H1 (cell line): ENCODE measurements around the gene TRAF5. TPM values are rescaled to one million over a fixed set of nuclear protein-coding genes. Genes with fewer than 3 reads are reported as not detected.

Experiments
- CTCF ChIP-seq, 3 experiments: IDR thresholded peaks; 1 replicate in 2 of 3; 2 replicates in 1 of 3; pipeline versions ENCODE4 v1.5.1 to v1.6.1; 2011; ENCODE audit warnings: low read length in 3 of 3, mild to moderate bottlenecking in 3 of 3, inconsistent platforms in 2 of 3, low read depth in 1 of 3, moderate library complexity in 1 of 3; ENCODE audit not compliant: insufficient read depth in 1 of 3; ENCODE audit errors: control extremely low read depth in 1 of 3
- GABPA ChIP-seq: IDR thresholded peaks from 2 replicates; pipeline ENCODE4 v1.6.1; 2011; ENCODE audit warnings: mild to moderate bottlenecking, low read length, moderate library complexity, borderline replicate concordance; ENCODE audit not compliant: insufficient read depth
- PHF8 ChIP-seq: fragments of 200-600 bp; sonication (generic); conservative IDR thresholded peaks from 2 replicates; pipeline ENCODE4 v1.7.1; 2012; ENCODE audit warnings: low read depth, mild to moderate bottlenecking, inconsistent platforms, low read length, moderate library complexity
- SIX5 ChIP-seq: IDR thresholded peaks from 2 replicates; pipeline ENCODE4 v1.6.1; 2011; ENCODE audit warnings: mild to moderate bottlenecking, low read depth, low read length
- SP1 ChIP-seq: IDR thresholded peaks from 2 replicates; pipeline ENCODE4 v1.6.1; 2011; ENCODE audit warnings: low read depth, low read length
- SP4 ChIP-seq: IDR thresholded peaks from 2 replicates; pipeline ENCODE4 v1.6.1; 2012; ENCODE audit warnings: low read length, inconsistent platforms
- USF2 ChIP-seq: IDR thresholded peaks from 2 replicates; pipeline ENCODE4 v1.6.1; 2011; ENCODE audit warnings: low read length, improper control_type of control experiment
- ZNF274 ChIP-seq: IDR thresholded peaks from 2 replicates; pipeline ENCODE4 v1.7.0; 2012; ENCODE audit warnings: low read length, borderline replicate concordance; ENCODE audit errors: extremely low read depth
- polyA plus RNA-seq, 7 experiments: library from polyadenylated mRNA; depleted of rRNA in 3 of 7; stranded (reverse) in 5 of 7; unstranded in 2 of 7; fragments of >200 nt in 5 of 7; fragments of 200-250 nt in 2 of 7; gene quantifications; 1 replicate in 5 of 7; 2 replicates in 1 of 7; 4 replicates in 1 of 7; pipeline versions ENCODE4 v1.2.1 to v1.2.3, GENCODE V29; 2011 to 2013; ENCODE audit warnings: missing spikeins in 2 of 7, mixed read lengths in 2 of 7
- total RNA-seq: library from RNA; stranded (reverse); fragmentation: NEBNext Ultra II Directional; extraction: Animal tissue kit (Norgen Biotek cat#: 25700); gene quantifications from 2 replicates; pipeline ENCODE4 v1.2.1, GENCODE V29; 2021
- TF ChIP-seq, protein P1 (sequence below): IDR thresholded peaks from 2 replicates; pipeline ENCODE4 v1.6.1; 2012; ENCODE audit warnings: low read length, inconsistent platforms

Gene TRAF5
- total and polyA plus RNA-seq, 2 of the 8 experiments (the other 6 are each of a cell fraction or from before 2014, with no cell fraction given): 13.0 to 17.1 TPM

- TF ChIP-seq, protein P1, sequence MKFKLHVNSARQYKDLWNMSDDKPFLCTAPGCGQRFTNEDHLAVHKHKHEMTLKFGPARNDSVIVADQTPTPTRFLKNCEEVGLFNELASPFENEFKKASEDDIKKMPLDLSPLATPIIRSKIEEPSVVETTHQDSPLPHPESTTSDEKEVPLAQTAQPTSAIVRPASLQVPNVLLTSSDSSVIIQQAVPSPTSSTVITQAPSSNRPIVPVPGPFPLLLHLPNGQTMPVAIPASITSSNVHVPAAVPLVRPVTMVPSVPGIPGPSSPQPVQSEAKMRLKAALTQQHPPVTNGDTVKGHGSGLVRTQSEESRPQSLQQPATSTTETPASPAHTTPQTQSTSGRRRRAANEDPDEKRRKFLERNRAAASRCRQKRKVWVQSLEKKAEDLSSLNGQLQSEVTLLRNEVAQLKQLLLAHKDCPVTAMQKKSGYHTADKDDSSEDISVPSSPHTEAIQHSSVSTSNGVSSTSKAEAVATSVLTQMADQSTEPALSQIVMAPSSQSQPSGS: no peak
- TF ChIP-seq USF2 (no peak), ZNF274 (no peak), GABPA (no peak), SP4 (no peak), PHF8 (no peak), SIX5 (no peak), CTCF (IDR thresholded peaks at IDR 0.05; ENCODE audit: control extremely low read depth in 1 of 3, insufficient read depth in 1 of 3, low read depth in 1 of 3, low read length in 3 of 3) (no peak), SP1 (no peak)
These were observed 30.2 kb downstream of the TRAF5 start (continued) for GRCh38 chr1:211356723-211357407.
